OCI-LY3 (cell line): Measurements from ENCODE around the gene TAB3.

Experiments
- CTCF ChIP-seq: fragments of 200-600, 300-600 bp; sonication (generic); IDR thresholded peaks from 2 replicates; pipeline ENCODE4 v1.5.1; 2014; ENCODE audit warnings: antibody characterized with exemption, low read length, low read depth
- EZH2phosphoT487 ChIP-seq: fragments of 200-600 bp; shearing (Covaris generic); IDR thresholded peaks from 2 replicates; pipeline ENCODE4 v1.6.1; 2018; ENCODE audit warnings: antibody characterized with exemption, mixed run types, low read depth

- TF ChIP-seq CTCF = no peak
- no peak for TF ChIP-seq EZH2phosphoT487
Measured at GRCh38 chrX:30794497-30794896, 94.6 kb downstream of the TAB3 start.
